NT2/D1 (cell line): Measurements from ENCODE around the gene AWAT2.

Source experiments
- DNase-seq: peaks from one replicate; pipeline ENCODE4 v3.0.0-alpha.2; 2011; ENCODE audit warnings: low read depth, low spot score
- H3K27me3 ChIP-seq: 2 replicates; pipeline ENCODE4 v1.6.0; 2011; ENCODE audit warnings: mild to moderate bottlenecking; ENCODE audit not compliant: insufficient read length, insufficient read depth
- H3K36me3 ChIP-seq: 2 replicates; pipeline ENCODE4 v1.6.1; 2011; ENCODE audit warnings: mild to moderate bottlenecking, low read length, mixed read lengths; ENCODE audit not compliant: insufficient read depth, insufficient read length
- H3K4me1 ChIP-seq: 2 replicates; pipeline ENCODE4 v1.5.1; 2011; ENCODE audit not compliant: insufficient read depth, insufficient read length
- H3K4me3 ChIP-seq: 2 replicates; pipeline ENCODE4 v1.5.1; 2011; ENCODE audit warnings: low read depth; ENCODE audit not compliant: insufficient read length
- H3K9ac ChIP-seq: 2 replicates; pipeline ENCODE4 v1.6.0; 2011; ENCODE audit warnings: low read depth; ENCODE audit not compliant: insufficient read length
- H3K9me3 ChIP-seq: 2 replicates; pipeline ENCODE4 v1.5.1; 2011; ENCODE audit warnings: mild to moderate bottlenecking, low read length; ENCODE audit not compliant: insufficient read depth
- SUZ12 ChIP-seq: IDR thresholded peaks from 2 replicates; pipeline ENCODE4 v1.6.1; 2011; ENCODE audit not compliant: insufficient read length, insufficient read depth; ENCODE audit errors: extremely low read depth
- YY1 ChIP-seq: IDR thresholded peaks from 2 replicates; pipeline ENCODE4 v1.6.1; 2011; ENCODE audit not compliant: insufficient read length, insufficient read depth
- ZNF274 ChIP-seq: IDR thresholded peaks from 2 replicates; pipeline ENCODE4 v1.6.1; 2011; ENCODE audit warnings: mild to moderate bottlenecking, low read depth, low read length

AWAT2 gene

GRCh38 chrX:70039758-70040157 is 10.0 kb downstream of the AWAT2 start:
- TF ChIP-seq YY1 (no peak), ZNF274 (no peak), SUZ12 (no peak)
- no peaks in the 10 kb centered on the region; the same call in 1 of the 2 replicates for H3K9me3 ChIP-seq
- H3K36me3 ChIP-seq: no peaks in the 10 kb centered on the region
- H3K4me3 ChIP-seq: no peak overlapping the region
- DNase-seq: no peak
- no peaks in the 10 kb centered on the region for H3K27me3 ChIP-seq
- no peaks in the 10 kb centered on the region for H3K4me1 ChIP-seq
- H3K9ac ChIP-seq: no peak overlapping the region

DNA sequence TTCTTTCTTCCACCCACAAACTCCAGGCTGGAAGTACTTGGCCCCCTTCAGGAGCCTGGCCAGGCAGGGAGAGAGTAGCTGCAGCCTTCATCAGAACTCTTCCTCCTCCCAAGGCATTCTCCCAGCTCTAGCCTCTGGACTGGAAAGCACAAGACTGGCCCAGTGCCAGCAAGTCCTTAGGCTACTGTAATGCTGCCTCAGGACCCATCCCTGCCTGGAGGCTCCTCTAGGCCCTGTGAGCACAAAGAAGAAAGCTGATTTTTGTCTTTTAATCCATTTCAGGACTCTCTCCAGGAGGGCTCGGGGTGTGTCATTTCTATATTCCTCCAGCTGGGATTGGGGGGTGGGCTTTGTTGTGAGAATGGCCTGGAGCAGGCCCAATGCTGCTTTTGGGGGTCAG is 10.8 kb downstream of the AWAT2 start:
- H3K36me3 ChIP-seq: no peaks in the 10 kb centered on the region
- TF ChIP-seq ZNF274 (no peak), SUZ12 (no peak), YY1 (no peak)
- H3K27me3 ChIP-seq: no peaks in the 10 kb centered on the region
- H3K4me1 ChIP-seq: no peaks in the 10 kb centered on the region
- no peak for DNase-seq
- H3K9ac ChIP-seq: no peak overlapping the region
- H3K9me3 ChIP-seq: no peaks in the 10 kb centered on the region; the same call in 1 of the 2 replicates
- no peak overlapping the region for H3K4me3 ChIP-seq

- no peaks in the 10 kb centered on the region for H3K4me1 ChIP-seq
- H3K9me3 ChIP-seq: no peaks in the 10 kb centered on the region; the same call in 1 of the 2 replicates
- H3K27me3 ChIP-seq: no peaks in the 10 kb centered on the region
- no peak for DNase-seq
- H3K9ac ChIP-seq: no peak overlapping the region
- TF ChIP-seq ZNF274: no peak
- TF ChIP-seq SUZ12: no peak
- H3K36me3 ChIP-seq: no peaks in the 10 kb centered on the region
- no peak overlapping the region for H3K4me3 ChIP-seq
Measured at GRCh38 chrX:70038515-70038914, 11.2 kb downstream of the AWAT2 start.

DNA sequence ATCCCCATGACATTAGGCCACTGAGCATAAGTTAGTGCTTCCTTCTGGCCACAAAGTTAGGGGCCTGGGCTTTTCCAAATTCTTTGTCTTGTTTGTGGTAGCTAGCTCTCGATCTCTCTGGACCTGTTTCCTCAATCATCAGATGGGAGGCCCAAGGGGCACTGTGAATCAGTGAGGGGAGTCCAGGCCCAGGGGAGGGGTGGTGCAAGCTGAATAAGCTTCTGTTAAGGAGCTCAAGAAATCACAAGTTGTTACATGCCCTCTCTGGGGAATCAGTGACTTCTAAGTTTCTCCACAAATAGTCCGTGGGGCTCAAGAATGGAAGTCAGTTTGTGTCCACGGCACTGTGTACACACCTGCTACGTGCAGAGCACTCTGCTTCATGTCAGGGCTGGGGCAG is 15.1 kb downstream of the AWAT2 start:
- Histone ChIP-seq H3K4me3 (no peak overlapping the region), H3K36me3 (no peaks in the 10 kb centered on the region), H3K9me3 (no peaks in the 10 kb centered on the region), H3K9ac (no peak overlapping the region), H3K27me3 (no peaks in the 10 kb centered on the region), H3K4me1 (peaks cover 5% of the 10 kb centered on the region)
- TF ChIP-seq YY1 (no peak), ZNF274 (no peak), SUZ12 (no peak)
- no peak for DNase-seq

DNA sequence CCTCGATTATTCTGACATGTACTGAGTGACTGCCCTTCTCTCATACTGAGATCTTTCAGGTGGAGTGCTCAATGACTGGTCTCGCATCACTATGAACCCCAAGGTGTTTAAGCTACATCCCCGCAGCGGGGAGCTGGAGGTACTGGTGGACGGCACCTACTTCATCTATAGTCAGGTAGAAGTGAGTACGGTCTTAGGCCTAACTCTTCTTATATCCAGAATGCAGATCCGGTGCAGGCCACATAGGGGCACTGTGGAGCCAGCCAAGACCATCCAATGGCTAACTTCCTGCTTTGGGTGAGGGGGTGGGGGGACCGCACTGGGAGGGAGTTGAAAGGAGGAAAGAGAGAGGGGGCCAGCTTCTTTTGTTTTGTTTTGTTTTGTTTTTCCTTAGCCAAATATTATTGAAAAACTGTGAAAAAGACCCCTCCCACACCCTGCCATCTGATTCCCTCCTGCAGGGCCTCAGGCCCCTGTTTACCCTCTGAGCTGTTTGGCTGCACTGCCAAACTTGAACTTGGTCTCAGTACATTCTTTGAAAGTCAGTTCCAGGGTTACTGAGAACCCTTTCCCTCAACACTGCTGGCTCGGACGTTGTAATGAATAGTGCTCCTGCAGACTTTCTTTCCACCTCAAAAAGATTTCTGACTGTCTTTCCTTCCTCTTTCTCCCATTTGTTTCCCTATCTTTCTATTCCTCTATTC is 16.2 kb downstream of the AWAT2 start:
- Histone ChIP-seq H3K9ac (no peak overlapping the region), H3K27me3 (no peaks in the 10 kb centered on the region), H3K9me3 (no peaks in the 10 kb centered on the region), H3K36me3 (no peaks in the 10 kb centered on the region), H3K4me1 (peaks cover 6% of the 10 kb centered on the region), H3K4me3 (no peak overlapping the region)
- TF ChIP-seq ZNF274 (no peak), YY1 (no peak), SUZ12 (no peak)
- peak; percentile 50 for DNase-seq

- TF ChIP-seq YY1: no peak
- TF ChIP-seq ZNF274: no peak
- TF ChIP-seq SUZ12: no peak
- no peak for DNase-seq
- Histone ChIP-seq H3K36me3 (no peaks in the 10 kb centered on the region), H3K9me3 (no peaks in the 10 kb centered on the region), H3K27me3 (no peaks in the 10 kb centered on the region), H3K4me1 (peaks cover 6% of the 10 kb centered on the region), H3K4me3 (no peak overlapping the region), H3K9ac (no peak overlapping the region)
Measured at GRCh38 chrX:70032792-70033191, 16.9 kb downstream of the AWAT2 start.

- Histone ChIP-seq H3K27me3 (no peaks in the 10 kb centered on the region), H3K4me3 (no peak overlapping the region), H3K36me3 (no peaks in the 10 kb centered on the region), H3K4me1 (peaks cover 6% of the 10 kb centered on the region), H3K9ac (no peak overlapping the region), H3K9me3 (no peaks in the 10 kb centered on the region)
- no peak for TF ChIP-seq YY1
- no peak for TF ChIP-seq ZNF274
- no peak for TF ChIP-seq SUZ12
- peak; percentile 40 for DNase-seq
Measured at GRCh38 chrX:70030301-70030767, 19.4 kb downstream of the AWAT2 start.
